Parathyroid adenoma (tissue), 2 donors: ENCODE data around the gene AATK.
"Not testable (repeated sequence)": the region's sequence is repeated elsewhere in the genome, so short reads cannot be mapped to it uniquely, and the experiment has no call there.

Experiments
- H2AFZ ChIP-seq: fragments of 300-600 bp; sonication (generic); one replicate; pipeline ENCODE4 v1.7.0; 2017; ENCODE audit warnings: antibody characterized with exemption, mild to moderate bottlenecking
- H3K27ac ChIP-seq: fragments of 300-600 bp; sonication (generic); one replicate; pipeline ENCODE4 v1.7.0; 2017
- H3K27me3 ChIP-seq: fragments of 300-600 bp; sonication (generic); one replicate; pipeline ENCODE4 v1.7.0; 2017; ENCODE audit warnings: low read length; ENCODE audit not compliant: control insufficient read depth, insufficient read depth
- H3K36me3 ChIP-seq: fragments of 300-600 bp; sonication (generic); one replicate; pipeline ENCODE4 v1.7.0; 2017; ENCODE audit warnings: low read length; ENCODE audit not compliant: control insufficient read depth, insufficient read depth
- H3K4me1 ChIP-seq: fragments of 300-600 bp; sonication (generic); one replicate; pipeline ENCODE4 v1.7.0; 2017; ENCODE audit warnings: control low read depth
- H3K4me2 ChIP-seq: fragments of 300-600 bp; sonication (generic); one replicate; pipeline ENCODE4 v1.7.0; 2017; ENCODE audit warnings: low read length
- H3K4me3 ChIP-seq: fragments of 300-600 bp; sonication (generic); one replicate; pipeline ENCODE4 v1.7.0; 2017; ENCODE audit warnings: low read depth, low read length
- H3K79me2 ChIP-seq: fragments of 300-600 bp; sonication (generic); one replicate; pipeline ENCODE4 v1.7.0; 2017; ENCODE audit warnings: control low read depth
- H3K9ac ChIP-seq: fragments of 300-600 bp; sonication (generic); one replicate; pipeline ENCODE4 v1.7.0; 2017; ENCODE audit warnings: mild to moderate bottlenecking
- H3K9me3 ChIP-seq: fragments of 300-600 bp; sonication (generic); one replicate; pipeline ENCODE4 v1.7.0; 2017; ENCODE audit warnings: low read length; ENCODE audit not compliant: control insufficient read depth
- TF ChIP-seq, protein P1 (sequence below): fragments of 300-600 bp; sonication (generic); IDR thresholded peaks from one replicate; pipeline ENCODE4 v1.7.0; 2017; ENCODE audit warnings: antibody characterized with exemption, mild to moderate bottlenecking
- donor health status: primary hyperparathyroidism.

Gene AATK

DNA sequence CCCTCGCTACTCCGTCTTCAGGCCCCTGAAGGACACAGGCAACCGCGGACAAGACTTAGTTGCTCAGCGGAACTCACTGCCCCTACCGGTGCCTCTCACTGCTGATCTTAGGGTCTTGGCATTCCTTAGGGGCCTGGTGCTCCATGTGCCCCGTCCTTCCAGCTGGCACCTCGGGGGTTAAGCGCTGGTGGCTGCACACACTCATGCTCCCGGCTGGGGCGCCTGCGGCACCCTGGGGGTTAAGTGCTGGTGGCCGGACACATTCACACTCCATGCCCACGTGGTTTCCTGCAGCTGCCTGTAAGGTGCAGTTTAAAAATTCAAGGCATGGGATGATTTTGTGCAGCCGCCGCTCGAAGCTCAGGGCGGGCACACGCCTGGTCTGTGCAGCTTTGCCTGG, 86.0 kb downstream of the AATK start:
- peaks cover 8% of the 10 kb centered on the region for H3K4me1 ChIP-seq
- H3K9ac ChIP-seq = no peak overlapping the region
- peaks cover 7% of the 10 kb centered on the region for H3K79me2 ChIP-seq
- H3K27me3 ChIP-seq = no peaks in the 10 kb centered on the region
- H3K4me3 ChIP-seq = no peak overlapping the region
- H3K9me3 ChIP-seq = no peaks in the 10 kb centered on the region
- TF ChIP-seq, protein P1, sequence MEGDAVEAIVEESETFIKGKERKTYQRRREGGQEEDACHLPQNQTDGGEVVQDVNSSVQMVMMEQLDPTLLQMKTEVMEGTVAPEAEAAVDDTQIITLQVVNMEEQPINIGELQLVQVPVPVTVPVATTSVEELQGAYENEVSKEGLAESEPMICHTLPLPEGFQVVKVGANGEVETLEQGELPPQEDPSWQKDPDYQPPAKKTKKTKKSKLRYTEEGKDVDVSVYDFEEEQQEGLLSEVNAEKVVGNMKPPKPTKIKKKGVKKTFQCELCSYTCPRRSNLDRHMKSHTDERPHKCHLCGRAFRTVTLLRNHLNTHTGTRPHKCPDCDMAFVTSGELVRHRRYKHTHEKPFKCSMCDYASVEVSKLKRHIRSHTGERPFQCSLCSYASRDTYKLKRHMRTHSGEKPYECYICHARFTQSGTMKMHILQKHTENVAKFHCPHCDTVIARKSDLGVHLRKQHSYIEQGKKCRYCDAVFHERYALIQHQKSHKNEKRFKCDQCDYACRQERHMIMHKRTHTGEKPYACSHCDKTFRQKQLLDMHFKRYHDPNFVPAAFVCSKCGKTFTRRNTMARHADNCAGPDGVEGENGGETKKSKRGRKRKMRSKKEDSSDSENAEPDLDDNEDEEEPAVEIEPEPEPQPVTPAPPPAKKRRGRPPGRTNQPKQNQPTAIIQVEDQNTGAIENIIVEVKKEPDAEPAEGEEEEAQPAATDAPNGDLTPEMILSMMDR = no peak
- no peak overlapping the region for H3K4me2 ChIP-seq
- H3K36me3 ChIP-seq = no peaks in the 10 kb centered on the region
- no peak overlapping the region for H2AFZ ChIP-seq
- no peak overlapping the region for H3K27ac ChIP-seq

DNA sequence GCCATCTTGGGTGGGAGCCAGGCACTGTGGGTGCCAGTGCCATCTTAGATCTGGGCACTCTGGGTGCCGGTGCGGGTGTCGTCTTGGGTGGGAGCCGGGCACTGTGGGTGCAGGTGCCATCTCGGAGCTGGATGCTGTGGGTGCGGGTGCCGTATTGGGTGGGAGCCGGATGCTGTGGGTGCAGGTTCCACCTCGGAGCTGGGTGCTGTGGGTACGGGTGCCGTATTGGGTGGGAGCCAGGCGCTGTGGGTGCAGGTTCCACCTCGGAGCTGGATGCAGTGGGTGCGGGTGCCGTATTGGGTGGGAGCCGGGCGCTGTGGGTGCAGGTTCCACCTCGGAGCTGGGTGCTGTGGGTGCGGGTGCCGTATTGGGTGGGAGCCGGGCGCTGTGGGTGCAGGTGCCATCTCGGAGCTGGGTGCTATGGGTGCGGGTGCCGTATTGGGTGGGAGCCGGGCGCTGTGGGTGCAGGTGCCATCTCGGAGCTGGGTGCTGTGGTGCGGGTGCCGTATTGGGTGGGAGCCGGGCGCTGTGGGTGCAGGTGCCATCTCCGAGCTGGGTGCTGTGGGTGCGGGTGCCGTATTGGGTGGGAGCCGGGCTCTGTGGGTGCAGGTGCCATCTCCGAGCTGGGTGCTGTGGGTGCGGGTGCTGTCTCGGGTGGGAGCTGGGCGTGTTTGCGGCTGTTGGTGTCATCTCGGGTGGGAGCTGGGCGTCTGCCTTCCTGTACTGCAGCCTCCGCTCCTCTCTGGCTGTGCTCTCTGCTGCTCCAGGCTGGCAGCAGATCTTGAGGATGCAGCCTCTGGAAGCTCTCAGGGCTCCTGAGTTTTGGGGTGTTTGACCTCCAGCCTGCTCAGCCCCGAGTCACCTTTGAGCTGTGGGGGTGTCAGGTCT, 87.8 kb downstream of the AATK start:
- H3K9me3 ChIP-seq, H3K9ac ChIP-seq, H2AFZ ChIP-seq, H3K27ac ChIP-seq, H3K4me2 ChIP-seq, H3K27me3 ChIP-seq, H3K36me3 ChIP-seq, H3K4me1 ChIP-seq, H3K4me3 ChIP-seq, H3K79me2 ChIP-seq: not testable (repeated sequence)

DNA sequence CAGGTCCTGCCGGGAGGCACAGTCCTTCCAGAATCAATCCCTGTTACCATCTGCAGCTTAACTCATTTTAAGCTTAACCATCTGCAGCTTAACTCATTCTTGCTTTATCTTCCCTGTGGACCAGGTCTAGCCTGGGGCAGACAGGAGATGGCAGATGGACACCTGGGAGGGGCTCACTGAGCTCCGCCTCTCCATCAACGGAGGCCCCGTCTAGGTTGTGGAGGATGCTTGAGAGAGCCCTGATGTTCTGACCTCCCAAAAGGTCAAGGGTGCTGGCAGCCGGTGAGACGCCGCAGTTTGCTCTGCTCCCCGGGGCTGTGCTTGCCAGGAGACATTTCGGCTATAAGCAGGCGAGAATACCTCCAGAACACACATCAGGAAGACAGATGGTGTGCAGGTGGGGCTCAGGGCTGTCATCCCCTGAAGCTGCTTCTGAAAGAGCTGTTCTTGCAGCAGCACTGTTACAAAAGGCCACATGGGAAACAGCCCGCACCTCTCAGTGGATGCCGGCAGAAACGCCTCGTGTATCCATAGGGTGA, 89.8 kb downstream of the AATK start:
- H3K9me3 ChIP-seq = no peaks in the 10 kb centered on the region
- no peak overlapping the region for H2AFZ ChIP-seq
- peaks cover 5% of the 10 kb centered on the region for H3K79me2 ChIP-seq
- H3K27me3 ChIP-seq = no peaks in the 10 kb centered on the region
- TF ChIP-seq, protein P1 = no peak
- no peak overlapping the region for H3K27ac ChIP-seq
- no peak overlapping the region for H3K4me2 ChIP-seq
- H3K4me1 ChIP-seq = no peaks in the 10 kb centered on the region
- H3K4me3 ChIP-seq = no peak overlapping the region
- H3K9ac ChIP-seq = no peak overlapping the region
- H3K36me3 ChIP-seq = no peaks in the 10 kb centered on the region

DNA sequence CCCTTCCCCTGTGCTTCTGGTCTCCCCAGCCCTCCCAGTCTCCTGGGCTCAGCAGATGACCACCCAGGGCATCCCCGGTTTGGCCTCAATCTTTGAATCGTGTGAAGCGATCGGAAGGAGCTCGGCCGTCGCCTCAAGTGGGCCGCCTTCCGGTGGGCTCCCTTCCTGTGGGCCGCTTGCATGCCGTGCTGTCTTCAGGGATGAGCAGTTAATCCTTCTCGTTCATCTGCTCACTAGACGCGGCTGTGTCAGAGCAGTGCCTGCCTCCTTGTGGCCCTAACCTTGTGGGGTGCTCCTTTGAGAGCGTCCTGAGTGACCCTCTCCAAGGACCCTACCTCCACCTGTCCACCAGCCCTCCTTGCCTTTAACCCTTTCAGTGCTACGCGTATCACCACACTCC, 90.7 kb downstream of the AATK start:
- Histone ChIP-seq H3K9me3 (no peaks in the 10 kb centered on the region), H3K4me2 (no peak overlapping the region), H3K27me3 (no peaks in the 10 kb centered on the region), H3K36me3 (no peaks in the 10 kb centered on the region), H3K9ac (no peak overlapping the region), H3K4me1 (no peaks in the 10 kb centered on the region), H3K27ac (no peak overlapping the region), H2AFZ (no peak overlapping the region), H3K4me3 (no peak overlapping the region), H3K79me2 (peaks cover 5% of the 10 kb centered on the region)
- TF ChIP-seq, protein P1 = no peak

DNA sequence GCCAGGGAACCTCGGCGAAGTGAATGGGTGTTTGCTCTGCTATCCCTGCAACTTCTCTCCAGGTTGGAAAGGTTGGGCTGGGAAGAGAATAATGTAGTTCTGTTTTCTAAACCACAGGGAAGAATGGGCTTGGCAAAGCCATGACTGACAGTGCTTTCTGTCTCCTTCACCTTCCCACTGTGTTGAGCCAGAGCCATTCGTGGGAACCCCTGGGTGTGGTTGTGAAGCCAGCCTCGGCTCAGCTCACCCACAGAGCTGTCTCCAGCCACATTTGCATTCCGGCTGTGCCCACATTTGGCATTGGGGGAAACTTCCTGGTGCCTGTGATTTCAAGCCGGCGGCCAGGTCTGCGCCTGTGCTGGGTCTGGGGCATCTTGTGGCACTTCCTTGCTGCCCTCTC, 91.1 kb downstream of the AATK start:
- Histone ChIP-seq H3K4me3 (no peak overlapping the region), H3K4me2 (no peak overlapping the region), H2AFZ (no peak overlapping the region), H3K36me3 (no peaks in the 10 kb centered on the region), H3K9ac (no peak overlapping the region), H3K27me3 (no peaks in the 10 kb centered on the region), H3K79me2 (peaks cover 5% of the 10 kb centered on the region), H3K4me1 (no peaks in the 10 kb centered on the region), H3K27ac (no peak overlapping the region), H3K9me3 (no peaks in the 10 kb centered on the region)
- TF ChIP-seq, protein P1 = no peak
